T-cell (primary cell): ENCODE data around the gene TNC. TPM values are rescaled to one million over a fixed set of nuclear protein-coding genes. Genes with fewer than 3 reads are reported as not detected.

ENCODE experiments used
- ATAC-seq, 4 experiments: fragments of 200-7000 bp in 3 of 4; fragments of 150-1000 bp in 1 of 4; cut with Tn5 transposase; replicated peaks in 1 of 4; 1 replicate in 3 of 4; 2 replicates in 1 of 4; pipeline ENCODE4 v1.10.0; 2021; ENCODE audit warnings: moderate library complexity in 3 of 4, mild to moderate bottlenecking in 2 of 4, moderate number of reproducible peaks in 1 of 4
- CTCF ChIA-PET, 2 donors: fragments of 300-600 bp; sonication (Branson Sonifier 250); formaldehyde crosslinking; loops; one replicate each; lab custom pipeline; 2022; ENCODE audit warnings: antibody characterized with exemption in 2 of 2; lab: Charles Lee
- POLR2A ChIA-PET, 2 donors: fragments of 300-600 bp; sonication (Branson Sonifier 250); formaldehyde crosslinking; loops; one replicate each; lab custom pipeline; 2022; ENCODE audit warnings: antibody characterized with exemption in 2 of 2; lab: Charles Lee
- DNase-seq, 35 experiments: peaks; one replicate each; pipeline versions ENCODE4 v3.0.0 to v3.0.0-alpha.2; 2013 to 2023
- H3K27ac ChIP-seq: one replicate; pipeline ENCODE4 v1.5.1; 2013; ENCODE audit warnings: low read length
- H3K27me3 ChIP-seq, 2 experiments: replicated peaks in 1 of 2; 1 replicate in 1 of 2; 2 replicates in 1 of 2; pipeline versions ENCODE4 v1.6.1 to v1.7.0; 2013; ENCODE audit warnings: low read length in 1 of 2, mixed read lengths in 1 of 2; ENCODE audit not compliant: control insufficient read depth in 2 of 2, insufficient read depth in 2 of 2; ENCODE audit errors: extremely low read depth in 1 of 2
- H3K36me3 ChIP-seq, 2 donors: 1 replicate in 1 of 2; 2 replicates in 1 of 2; pipeline versions ENCODE4 v1.6.1 to v1.7.0; 2013; ENCODE audit warnings: low read length in 1 of 2; ENCODE audit not compliant: control insufficient read depth in 2 of 2, insufficient read depth in 1 of 2; ENCODE audit errors: extremely low read depth in 1 of 2
- H3K4me1 ChIP-seq, 2 experiments: 1 replicate in 1 of 2; 2 replicates in 1 of 2; pipeline versions ENCODE4 v1.6.1 to v1.7.0; 2013; ENCODE audit warnings: low read length in 2 of 2, mixed read lengths in 1 of 2; ENCODE audit not compliant: insufficient read depth in 2 of 2, control insufficient read depth in 1 of 2; ENCODE audit errors: extremely low read depth in 1 of 2
- H3K4me3 ChIP-seq, 2 donors: 1 replicate in 1 of 2; 2 replicates in 1 of 2; pipeline versions ENCODE4 v1.5.1 to v1.7.0; 2013; ENCODE audit warnings: mild to moderate bottlenecking in 2 of 2, low read length in 1 of 2, moderate library complexity in 1 of 2; ENCODE audit not compliant: control insufficient read depth in 1 of 2; ENCODE audit errors: extremely low read depth in 1 of 2
- H3K9me3 ChIP-seq: 2 replicates; pipeline ENCODE4 v1.7.0; 2013
- H3K27ac Mint-ChIP-seq, 2 donors: one replicate each; pipeline ENCODE4 v1.8.0; 2020 to 2021; ENCODE audit warnings: mild to moderate bottlenecking in 2 of 2, mixed read lengths in 2 of 2
- H3K27me3 Mint-ChIP-seq, 2 donors: one replicate each; pipeline ENCODE4 v1.8.0; 2021 to 2022; ENCODE audit warnings: mixed read lengths in 2 of 2
- H3K36me3 Mint-ChIP-seq: one replicate; pipeline ENCODE4 v1.8.0; 2021; ENCODE audit warnings: mixed read lengths
- H3K4me1 Mint-ChIP-seq, 3 donors: one replicate each; pipeline ENCODE4 v1.8.0; 2020 to 2022; ENCODE audit warnings: mixed read lengths in 3 of 3, mild to moderate bottlenecking in 1 of 3
- H3K4me3 Mint-ChIP-seq, 3 donors: one replicate each; pipeline ENCODE4 v1.8.0; 2020 to 2022; ENCODE audit warnings: mild to moderate bottlenecking in 3 of 3, mixed read lengths in 3 of 3, moderate library complexity in 3 of 3
- H3K9me3 Mint-ChIP-seq, 3 donors: one replicate each; pipeline ENCODE4 v1.8.0; 2020 to 2022; ENCODE audit warnings: mixed read lengths in 3 of 3
- WGBS: methylation state at CpG from one replicate; pipeline ENCODE4 v1.1.5; 2013; ENCODE audit warnings: missing lambda C conversion rate; ENCODE audit not compliant: insufficient coverage; 5-methylcytosine and 5-hydroxymethylcytosine counted together
- total RNA-seq, 35 experiments: library from RNA in 6 of 35; stranded (reverse) in 6 of 35; fragments of 120-200 nt in 1 of 35; gene quantifications; one replicate each; pipeline versions ENCODE4 v1.2.1 to v1.2.4 and lab custom pipeline; 2013 to 2026

Gene TNC
- total RNA-seq, 5 donors from 2014 or later (not counting 1 experiment from before 2014, with no cell fraction given) = 0.16 to 0.29 (median 0.20) TPM; not detected in 2

DNA sequence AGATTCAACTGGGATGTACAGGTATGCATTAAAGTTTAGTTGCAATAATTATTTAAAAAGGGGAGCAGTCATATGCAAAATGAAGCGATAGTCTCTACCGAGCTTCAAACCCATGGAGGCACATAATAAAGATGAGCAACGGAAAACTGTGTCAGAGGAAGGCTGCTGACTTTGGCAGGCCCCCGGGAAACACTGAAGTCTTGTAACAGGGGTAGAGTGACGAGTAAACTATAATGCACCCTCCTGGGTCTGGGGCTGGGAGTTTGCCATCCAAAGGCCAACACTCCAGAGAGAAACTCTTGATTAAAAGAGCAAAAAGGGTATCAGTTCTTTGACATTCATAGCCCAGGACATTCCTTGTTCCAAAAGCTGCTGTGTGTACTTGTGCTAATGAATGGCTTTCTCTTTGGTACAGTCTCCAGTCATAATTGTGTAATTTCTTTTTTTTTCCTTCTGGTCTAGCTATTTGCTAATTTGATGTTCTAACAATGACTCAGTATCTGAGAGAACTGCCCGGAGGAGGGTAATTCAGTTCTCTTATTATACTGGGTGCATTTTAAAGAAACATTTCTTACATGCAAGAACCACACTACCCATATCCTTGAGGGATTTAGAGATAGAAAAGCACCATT is 59.2 kb downstream of the TNC start:
- ATAC-seq = no peak
- Mint-ChIP-seq H3K27me3 (peaks cover 25 to 39% of the 10 kb centered on the region in 2 donors), H3K4me3 (no peak overlapping the region), H3K9me3 (no peaks in the 10 kb centered on the region), H3K27ac (no peak overlapping the region), H3K4me1 (no peaks in the 10 kb centered on the region), H3K36me3 (no peaks in the 10 kb centered on the region)
- ChIA-PET CTCF (no interaction called here), POLR2A (no interaction called here)
- peaks cover 0 to 8% of the 10 kb centered on the region in 2 experiments for H3K27me3 ChIP-seq
- no peaks in the 10 kb centered on the region for H3K9me3 ChIP-seq
- no peak overlapping the region for H3K27ac ChIP-seq
- 84% methylated on average over 5 of the region's 6 CpGs for WGBS
- no peaks in the 10 kb centered on the region for H3K36me3 ChIP-seq
- H3K4me1 ChIP-seq = no peaks in the 10 kb centered on the region
- no peak overlapping the region for H3K4me3 ChIP-seq
- DNase-seq = no peak

- Histone ChIP-seq H3K4me3 (no peak overlapping the region), H3K27ac (no peak overlapping the region), H3K36me3 (no peaks in the 10 kb centered on the region), H3K9me3 (no peaks in the 10 kb centered on the region), H3K27me3 (peaks cover 0 to 8% of the 10 kb centered on the region in 2 experiments), H3K4me1 (no peaks in the 10 kb centered on the region)
- no peaks in the 10 kb centered on the region for H3K36me3 Mint-ChIP-seq
- ATAC-seq = no peak
- 76% methylated on average over 2 of the region's 2 CpGs for WGBS
- ChIA-PET CTCF (no interaction called here), POLR2A (no interaction called here)
- no peak for DNase-seq
- no peak overlapping the region for H3K4me3 Mint-ChIP-seq
- H3K27ac Mint-ChIP-seq = no peak overlapping the region
- H3K27me3 Mint-ChIP-seq = peaks cover 26 to 39% of the 10 kb centered on the region in 2 donors
- no peaks in the 10 kb centered on the region for H3K4me1 Mint-ChIP-seq
- H3K9me3 Mint-ChIP-seq = no peaks in the 10 kb centered on the region
Measured at GRCh38 chr9:115058175-115058574, 59.8 kb downstream of the TNC start.

GRCh38 chr9:115057559-115057958 is 60.4 kb downstream of the TNC start:
- ATAC-seq (no peak), DNase-seq (no peak)
- Mint-ChIP-seq H3K27me3 (peaks cover 31 to 43% of the 10 kb centered on the region in 2 donors), H3K27ac (no peak overlapping the region), H3K9me3 (no peaks in the 10 kb centered on the region), H3K4me1 (no peaks in the 10 kb centered on the region), H3K36me3 (no peaks in the 10 kb centered on the region), H3K4me3 (no peak overlapping the region)
- H3K4me1 ChIP-seq = no peaks in the 10 kb centered on the region
- no peak overlapping the region for H3K27ac ChIP-seq
- no peak overlapping the region for H3K4me3 ChIP-seq
- ChIA-PET CTCF (no interaction called here), POLR2A (no interaction called here)
- no peaks in the 10 kb centered on the region for H3K36me3 ChIP-seq
- no peaks in the 10 kb centered on the region for H3K9me3 ChIP-seq
- H3K27me3 ChIP-seq = peaks cover 0 to 7% of the 10 kb centered on the region in 2 experiments

DNA sequence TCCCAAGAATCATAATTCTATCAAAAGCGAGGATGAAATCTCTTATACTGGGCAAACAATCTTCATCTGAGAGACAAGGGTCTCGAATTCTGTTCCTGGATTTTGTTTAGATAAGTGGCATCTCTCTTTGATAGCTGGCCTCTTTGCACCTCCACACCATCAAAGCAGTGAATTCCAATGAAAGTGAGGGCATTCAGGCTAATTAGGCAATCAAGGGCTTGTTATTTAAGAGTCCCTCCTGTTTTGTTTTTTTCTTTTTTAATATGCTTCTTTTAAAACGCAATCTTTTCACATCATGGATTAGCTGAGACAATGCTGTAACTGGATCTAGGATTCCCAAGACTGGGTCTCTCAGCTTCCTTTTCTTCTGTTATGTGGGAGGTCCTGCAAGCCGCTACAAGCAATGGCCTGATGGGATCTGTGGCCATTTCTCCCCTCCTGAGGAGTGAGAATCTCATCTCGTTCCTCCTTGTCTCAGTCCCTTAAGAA is 67.9 kb downstream of the TNC start:
- peaks cover 0 to 2% of the 10 kb centered on the region in 2 experiments for H3K27me3 ChIP-seq
- ATAC-seq (no peak), DNase-seq (no peak)
- H3K27ac Mint-ChIP-seq = no peak overlapping the region
- peaks cover 12 to 27% of the 10 kb centered on the region in 2 donors for H3K27me3 Mint-ChIP-seq
- no peak overlapping the region for H3K4me3 ChIP-seq
- WGBS = 100% methylated on average over 1 of the region's 5 CpGs
- H3K27ac ChIP-seq = no peak overlapping the region
- H3K9me3 ChIP-seq = no peaks in the 10 kb centered on the region
- H3K36me3 ChIP-seq = no peaks in the 10 kb centered on the region
- no peaks in the 10 kb centered on the region for H3K36me3 Mint-ChIP-seq
- H3K9me3 Mint-ChIP-seq = no peaks in the 10 kb centered on the region
- no peaks in the 10 kb centered on the region for H3K4me1 Mint-ChIP-seq
- POLR2A ChIA-PET = no interaction called here
- no peaks in the 10 kb centered on the region for H3K4me1 ChIP-seq
- CTCF ChIA-PET = no interaction called here
- H3K4me3 Mint-ChIP-seq = no peak overlapping the region

DNA sequence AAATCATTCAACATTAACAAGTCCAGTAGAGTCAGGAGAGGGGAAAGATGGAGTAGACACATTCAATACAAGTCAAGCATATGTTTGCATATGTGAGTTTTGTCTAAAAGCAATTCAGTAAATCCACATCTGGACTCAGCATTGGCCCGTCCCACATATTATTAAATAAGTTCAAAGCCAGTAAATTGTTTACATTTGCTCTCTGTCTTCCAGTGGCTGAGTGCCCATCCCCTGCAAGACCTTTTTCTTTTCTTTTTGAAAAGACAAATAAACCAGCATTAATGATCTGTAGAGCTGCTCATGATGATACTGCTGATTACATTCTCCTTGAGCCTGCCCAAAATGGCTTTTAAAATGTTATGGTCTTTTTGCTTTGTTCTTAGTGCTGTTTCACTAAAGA is 71.1 kb downstream of the TNC start:
- Mint-ChIP-seq H3K9me3 (no peaks in the 10 kb centered on the region), H3K4me3 (no peak overlapping the region), H3K36me3 (no peaks in the 10 kb centered on the region), H3K27me3 (peaks cover 11 to 15% of the 10 kb centered on the region in 2 donors), H3K27ac (no peak overlapping the region), H3K4me1 (peaks cover 0 to 5% (median 3%) of the 10 kb centered on the region in 3 donors)
- Histone ChIP-seq H3K9me3 (no peaks in the 10 kb centered on the region), H3K4me1 (no peaks in the 10 kb centered on the region), H3K27ac (no peak overlapping the region), H3K4me3 (no peak overlapping the region), H3K27me3 (peaks cover 0 to 3% of the 10 kb centered on the region in 2 experiments), H3K36me3 (no peaks in the 10 kb centered on the region)
- no CpG with 5 or more reads among the region's 1 CpG for WGBS
- ChIA-PET POLR2A (no interaction called here), CTCF (no interaction called here)
- DNase-seq = no peak
- ATAC-seq = no peak

DNA sequence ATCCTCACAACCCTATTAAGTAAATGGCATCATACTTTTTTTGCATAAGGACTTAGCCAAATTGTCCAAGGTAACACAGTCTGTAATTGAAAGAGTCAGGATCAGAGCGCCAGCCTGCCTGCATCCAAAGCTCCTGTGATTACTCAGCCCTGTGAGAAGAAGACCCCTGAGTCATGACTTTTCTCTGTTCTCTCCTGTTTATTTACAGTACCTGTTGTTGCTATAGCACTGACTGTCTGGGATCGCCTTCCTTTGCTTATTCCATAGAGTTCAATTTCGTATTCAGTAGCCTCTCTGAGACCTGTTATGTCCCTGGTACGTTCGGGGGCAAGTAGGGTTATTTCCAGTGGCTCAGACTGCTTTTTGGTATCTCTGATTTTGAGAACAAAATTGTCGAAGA is 71.8 kb downstream of the TNC start:
- H3K36me3 Mint-ChIP-seq = no peaks in the 10 kb centered on the region
- 73% methylated on average over 3 of the region's 6 CpGs for WGBS
- no peaks in the 10 kb centered on the region for H3K9me3 Mint-ChIP-seq
- H3K4me1 Mint-ChIP-seq = peaks cover 0 to 5% (median 3%) of the 10 kb centered on the region in 3 donors
- H3K36me3 ChIP-seq = no peaks in the 10 kb centered on the region
- no peak overlapping the region for H3K27ac Mint-ChIP-seq
- H3K4me1 ChIP-seq = no peaks in the 10 kb centered on the region
- no peak overlapping the region for H3K27ac ChIP-seq
- no peak overlapping the region for H3K4me3 Mint-ChIP-seq
- peaks cover 0 to 3% of the 10 kb centered on the region in 2 experiments for H3K27me3 ChIP-seq
- ChIA-PET CTCF (interaction anchor here in 1 of 2 donors (0.6 kb wide), 1 partner anchor 295 kb away, joined by 3 read pairs; no protein-coding TSS in a partner anchor), POLR2A (no interaction called here)
- ATAC-seq = no peak
- peaks cover 11 to 15% of the 10 kb centered on the region in 2 donors for H3K27me3 Mint-ChIP-seq
- DNase-seq = no peak
- no peaks in the 10 kb centered on the region for H3K9me3 ChIP-seq
- no peak overlapping the region for H3K4me3 ChIP-seq
